CD4-positive, CD25-positive, alpha-beta regulatory T cell (primary cell): ENCODE data around the gene KPTN. TPM values are rescaled to one million over a fixed set of nuclear protein-coding genes. Genes with fewer than 3 reads are reported as not detected.

Experiments
- ATAC-seq, 2 donors: fragments of 150-1000 bp; cut with Tn5 transposase; one replicate each; pipeline ENCODE4 v1.10.0; 2021; ENCODE audit warnings: low read depth in 2 of 2, moderate number of reproducible peaks in 2 of 2, moderate library complexity in 1 of 2
- DNase-seq, 3 donors: peaks; one replicate each; pipeline versions ENCODE4 v3.0.0 to v3.0.0-alpha.2; 2012 to 2022; ENCODE audit warnings: mixed read lengths in 1 of 3
- H3K27ac ChIP-seq: one replicate; pipeline ENCODE4 v1.7.0; 2013; ENCODE audit warnings: mild to moderate bottlenecking, low read length; ENCODE audit not compliant: insufficient read depth, poor library complexity, severe bottlenecking
- H3K27me3 ChIP-seq: one replicate; pipeline ENCODE4 v1.7.0; 2013; ENCODE audit warnings: low read length; ENCODE audit not compliant: control insufficient read depth, insufficient read depth
- H3K36me3 ChIP-seq: one replicate; pipeline ENCODE4 v1.7.0; 2013; ENCODE audit warnings: mild to moderate bottlenecking, low read length, moderate library complexity; ENCODE audit not compliant: control insufficient read depth, insufficient read depth
- H3K4me1 ChIP-seq: 2 replicates; pipeline ENCODE4 v1.7.0; 2013; ENCODE audit warnings: mild to moderate bottlenecking, low read length; ENCODE audit not compliant: insufficient read depth, control insufficient read depth, poor library complexity, severe bottlenecking
- H3K4me3 ChIP-seq: one replicate; pipeline ENCODE4 v1.7.0; 2013; ENCODE audit warnings: low read depth, mild to moderate bottlenecking, low read length, moderate library complexity
- H3K9me3 ChIP-seq, 2 experiments: 1 replicate in 1 of 2; 2 replicates in 1 of 2; pipeline ENCODE4 v1.7.0; 2013; ENCODE audit warnings: low read length in 2 of 2, mild to moderate bottlenecking in 1 of 2, moderate library complexity in 1 of 2; ENCODE audit not compliant: control insufficient read depth in 2 of 2
- H3K27ac Mint-ChIP-seq, 3 donors: one replicate each; pipeline ENCODE4 v1.8.0; 2020 to 2022; ENCODE audit warnings: mild to moderate bottlenecking in 3 of 3, mixed read lengths in 3 of 3, moderate library complexity in 2 of 3
- H3K27me3 Mint-ChIP-seq: one replicate; pipeline ENCODE4 v1.8.0; 2022; ENCODE audit warnings: mild to moderate bottlenecking, mixed read lengths
- H3K36me3 Mint-ChIP-seq: one replicate; pipeline ENCODE4 v1.8.0; 2020; ENCODE audit warnings: mixed read lengths
- H3K4me1 Mint-ChIP-seq, 4 donors: one replicate each; pipeline ENCODE4 v1.8.0; 2020 to 2022; ENCODE audit warnings: mixed read lengths in 4 of 4, mild to moderate bottlenecking in 1 of 4
- H3K4me3 Mint-ChIP-seq, 4 donors: one replicate each; pipeline ENCODE4 v1.8.0; 2020 to 2022; ENCODE audit warnings: mild to moderate bottlenecking in 4 of 4, mixed read lengths in 4 of 4, moderate library complexity in 3 of 4
- H3K9me3 Mint-ChIP-seq, 7 donors: one replicate each; pipeline ENCODE4 v1.8.0; 2020 to 2022; ENCODE audit warnings: mixed read lengths in 7 of 7, mild to moderate bottlenecking in 3 of 7, moderate library complexity in 2 of 7
- polyA plus RNA-seq, 4 donors: library from polyadenylated mRNA; unstranded; fragments of 300-500 nt; fragmentation: Illumina TruSeq; gene quantifications; one replicate each; pipeline ENCODE4 v1.2.3, GENCODE V29; 2021
- total RNA-seq: library from RNA; stranded (reverse); gene quantifications from one replicate; pipeline ENCODE4 v1.2.3, GENCODE V29; 2022

KPTN gene
- total and polyA plus RNA-seq, 5 donors from 2014 or later = 2.7 to 6.2 (median 3.8) TPM

- Mint-ChIP-seq H3K36me3 (no peaks in the 10 kb centered on the region), H3K9me3 (no peaks in the 10 kb centered on the region), H3K4me1 (peaks cover 0 to 23% (median 9%) of the 10 kb centered on the region in 4 donors), H3K27ac (peak overlapping the region in 1 of 3 donors; percentile 31), H3K27me3 (no peaks in the 10 kb centered on the region), H3K4me3 (no peak overlapping the region)
- ATAC-seq (no peak), DNase-seq (no peak)
- H3K4me1 ChIP-seq = peaks cover 13% of the 10 kb centered on the region
- H3K27me3 ChIP-seq = no peaks in the 10 kb centered on the region
- no peaks in the 10 kb centered on the region for H3K9me3 ChIP-seq
- H3K27ac ChIP-seq = no peak overlapping the region
- H3K36me3 ChIP-seq = no peaks in the 10 kb centered on the region
- no peak overlapping the region for H3K4me3 ChIP-seq
Observed at GRCh38 chr19:47479701-47480503, 4.1 kb downstream of the KPTN start.

GRCh38 chr19:47476438-47476972 lies 7.5 kb downstream of the KPTN start:
- H3K27ac Mint-ChIP-seq = no peak overlapping the region
- Histone ChIP-seq H3K27me3 (peaks cover 2% of the 10 kb centered on the region), H3K27ac (no peak overlapping the region), H3K36me3 (no peaks in the 10 kb centered on the region), H3K4me1 (peaks cover 6% of the 10 kb centered on the region), H3K4me3 (no peak overlapping the region), H3K9me3 (no peaks in the 10 kb centered on the region)
- no peak for ATAC-seq
- H3K36me3 Mint-ChIP-seq = no peaks in the 10 kb centered on the region
- H3K4me1 Mint-ChIP-seq = peaks cover 0 to 7% (median 4%) of the 10 kb centered on the region in 4 donors
- peaks cover 10% of the 10 kb centered on the region for H3K27me3 Mint-ChIP-seq
- H3K9me3 Mint-ChIP-seq = peaks cover 0 to 2% (median 0%) of the 10 kb centered on the region in 7 donors
- no peak for DNase-seq
- no peak overlapping the region for H3K4me3 Mint-ChIP-seq

GRCh38 chr19:47475465-47475864 lies 8.6 kb downstream of the KPTN start:
- Histone ChIP-seq H3K27ac (no peak overlapping the region), H3K4me3 (no peak overlapping the region), H3K36me3 (no peaks in the 10 kb centered on the region), H3K4me1 (peaks cover 8% of the 10 kb centered on the region), H3K9me3 (no peaks in the 10 kb centered on the region), H3K27me3 (peaks cover 7% of the 10 kb centered on the region)
- Mint-ChIP-seq H3K27ac (no peak overlapping the region), H3K27me3 (peaks cover 20% of the 10 kb centered on the region), H3K4me3 (peak overlapping the region in 1 of 4 donors; percentile 27), H3K36me3 (no peaks in the 10 kb centered on the region), H3K4me1 (peaks cover 0 to 15% (median 10%) of the 10 kb centered on the region in 4 donors), H3K9me3 (peaks cover 0 to 2% (median 0%) of the 10 kb centered on the region in 7 donors)
- ATAC-seq (no peak), DNase-seq (no peak)

GRCh38 chr19:47473336-47473735 lies 10.7 kb downstream of the KPTN start:
- Histone ChIP-seq H3K27ac (no peak overlapping the region), H3K36me3 (no peaks in the 10 kb centered on the region), H3K4me1 (peaks cover 8% of the 10 kb centered on the region), H3K4me3 (no peak overlapping the region), H3K27me3 (peaks cover 8% of the 10 kb centered on the region), H3K9me3 (no peaks in the 10 kb centered on the region)
- Mint-ChIP-seq H3K36me3 (no peaks in the 10 kb centered on the region), H3K27me3 (peaks cover 41% of the 10 kb centered on the region), H3K4me1 (peaks cover 0 to 19% (median 8%) of the 10 kb centered on the region in 4 donors), H3K27ac (no peak overlapping the region), H3K4me3 (no peak overlapping the region), H3K9me3 (peaks cover 0 to 2% (median 0%) of the 10 kb centered on the region in 7 donors)
- ATAC-seq = no peak
- no peak for DNase-seq

GRCh38 chr19:47471733-47472457 lies 12.1 kb downstream of the KPTN start, which contains the start of gene SLC8A2:
Gene SLC8A2, minus strand, starts transcription at chr19:47471893. Its CDS starts 5,490 bp downstream, at chr19:47466403.
- H3K36me3 Mint-ChIP-seq = no peaks in the 10 kb centered on the region
- H3K4me3 Mint-ChIP-seq = peak within 1 kb of the TSS; percentile 59 to 83 (median 62)
- H3K27me3 Mint-ChIP-seq = peaks cover 48% of the 10 kb centered on the region
- H3K4me3 ChIP-seq = no peak within 1 kb of the TSS
- peaks cover 0 to 23% (median 11%) of the 10 kb centered on the region in 4 donors for H3K4me1 Mint-ChIP-seq
- H3K4me1 ChIP-seq = peaks cover 8% of the 10 kb centered on the region
- peaks cover 8% of the 10 kb centered on the region for H3K27me3 ChIP-seq
- H3K36me3 ChIP-seq = no peaks in the 10 kb centered on the region
- H3K9me3 ChIP-seq = no peaks in the 10 kb centered on the region
- peak within 1 kb of the TSS in 2 of 3 donors; percentile 15 to 20 for H3K27ac Mint-ChIP-seq
- H3K27ac ChIP-seq = no peak within 1 kb of the TSS
- DNase-seq (peak; percentile 37 to 66 (median 64)), ATAC-seq (peak; percentile 46 to 68)
- H3K9me3 Mint-ChIP-seq = peaks cover 0 to 3% (median 0%) of the 10 kb centered on the region in 7 donors

DNA sequence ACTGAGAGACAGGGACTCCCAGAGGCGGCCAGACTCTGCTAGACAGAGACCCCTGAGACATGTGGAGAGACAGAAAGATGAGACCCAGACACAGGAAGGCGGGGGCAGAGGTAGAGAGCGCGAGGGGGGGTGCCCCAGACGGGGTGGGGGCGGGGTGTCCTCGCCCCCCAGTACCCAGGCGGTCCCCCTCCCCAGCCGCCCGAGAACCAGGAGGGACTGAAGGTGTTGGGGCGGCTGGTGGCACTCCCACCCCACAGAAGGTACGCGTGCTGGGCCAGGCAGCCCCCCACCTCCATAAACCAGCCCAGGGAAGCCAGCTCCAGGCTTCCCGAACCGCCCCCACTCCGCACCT lies 12.7 kb downstream of the KPTN start:
- DNase-seq (no peak), ATAC-seq (no peak)
- no peaks in the 10 kb centered on the region for H3K36me3 Mint-ChIP-seq
- H3K27ac Mint-ChIP-seq = peak overlapping the region in 1 of 3 donors; percentile 20
- H3K27me3 Mint-ChIP-seq = peaks cover 52% of the 10 kb centered on the region
- Histone ChIP-seq H3K27me3 (peaks cover 8% of the 10 kb centered on the region), H3K27ac (no peak overlapping the region), H3K36me3 (no peaks in the 10 kb centered on the region), H3K4me3 (no peak overlapping the region), H3K4me1 (peaks cover 8% of the 10 kb centered on the region), H3K9me3 (no peaks in the 10 kb centered on the region)
- peaks cover 0 to 23% (median 11%) of the 10 kb centered on the region in 4 donors for H3K4me1 Mint-ChIP-seq
- H3K9me3 Mint-ChIP-seq = peaks cover 0 to 3% (median 0%) of the 10 kb centered on the region in 7 donors
- peak overlapping the region in 3 of 4 donors; percentile 11 to 83 (median 62) for H3K4me3 Mint-ChIP-seq

DNA sequence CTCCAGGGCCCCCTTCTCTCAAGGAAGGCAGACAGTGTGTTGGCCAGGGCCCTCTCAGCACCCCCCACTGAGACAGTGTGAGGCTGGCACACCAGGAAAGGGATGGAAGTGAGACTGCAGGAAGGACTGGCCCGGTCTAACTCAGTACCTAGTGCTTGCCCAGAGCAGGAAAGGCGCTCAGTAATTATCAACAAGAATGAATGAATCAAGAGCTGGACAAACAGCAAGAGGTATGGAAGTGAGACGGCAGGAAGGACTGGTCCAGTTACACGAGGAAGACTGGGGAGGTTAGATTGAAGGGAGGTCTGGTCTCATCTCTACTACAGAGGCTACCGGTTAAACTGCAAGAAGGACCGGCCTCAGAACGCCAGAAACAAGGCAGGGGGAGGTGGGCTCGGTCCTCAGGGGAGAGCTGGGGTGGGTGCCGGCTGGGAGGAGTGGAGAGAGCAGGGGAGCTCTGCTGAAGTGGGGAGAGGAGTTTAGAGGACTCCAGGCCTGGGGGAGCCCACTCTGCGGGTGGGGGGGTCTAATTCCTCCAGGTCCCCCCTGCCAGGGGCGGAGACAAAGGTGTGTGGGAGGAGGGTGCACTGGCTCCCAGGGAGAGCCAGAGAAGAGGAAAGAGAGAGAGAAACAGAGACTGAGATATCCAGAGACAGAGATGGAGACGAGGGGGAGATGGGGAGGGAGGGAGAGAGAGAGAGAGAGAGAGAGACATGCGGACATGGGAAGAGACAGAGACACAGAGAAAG lies 13.4 kb downstream of the KPTN start:
- Histone ChIP-seq H3K27ac (no peak overlapping the region), H3K4me3 (no peak overlapping the region), H3K27me3 (peaks cover 8% of the 10 kb centered on the region), H3K4me1 (peaks cover 8% of the 10 kb centered on the region), H3K9me3 (no peaks in the 10 kb centered on the region), H3K36me3 (no peaks in the 10 kb centered on the region)
- peaks cover 0 to 3% (median 0%) of the 10 kb centered on the region in 7 donors for H3K9me3 Mint-ChIP-seq
- peaks cover 52% of the 10 kb centered on the region for H3K27me3 Mint-ChIP-seq
- peaks cover 0 to 23% (median 11%) of the 10 kb centered on the region in 4 donors for H3K4me1 Mint-ChIP-seq
- H3K4me3 Mint-ChIP-seq = peak overlapping the region in 1 of 4 donors; percentile 48
- H3K27ac Mint-ChIP-seq = peak overlapping the region in 1 of 3 donors; percentile 20
- ATAC-seq (no peak), DNase-seq (no peak)
- H3K36me3 Mint-ChIP-seq = no peaks in the 10 kb centered on the region
